DOHH2 (cell line): ENCODE measurements around the gene BLNK.

Experiments
- H3F3A ChIP-seq: fragments of 200-600 bp; sonication (generic), shearing (Covaris generic); 2 replicates; pipeline ENCODE4 v1.6.0; 2016; ENCODE audit warnings: antibody characterized with exemption, mild to moderate bottlenecking; ENCODE audit not compliant: control insufficient read depth, insufficient read depth
- H3K27ac ChIP-seq: fragments of 200-600 bp; sonication (generic); 2 replicates; pipeline ENCODE4 v1.5.1; 2014; ENCODE audit warnings: low read depth, mild to moderate bottlenecking, low read length, moderate library complexity
- H3K27me3 ChIP-seq: fragments of 200-600 bp; sonication (generic); 2 replicates; pipeline ENCODE4 v1.6.1; 2014; ENCODE audit warnings: mild to moderate bottlenecking, low read length, mixed read lengths; ENCODE audit not compliant: control insufficient read depth
- H3K36me3 ChIP-seq: fragments of 200-600 bp; sonication (generic); 2 replicates; pipeline ENCODE4 v1.6.1; 2014; ENCODE audit warnings: mild to moderate bottlenecking, low read length, moderate library complexity, mixed read lengths; ENCODE audit not compliant: control insufficient read depth
- H3K4me1 ChIP-seq: fragments of 200-600 bp; sonication (generic); 2 replicates; pipeline ENCODE4 v1.6.1; 2014; ENCODE audit warnings: mild to moderate bottlenecking, low read length, mixed read lengths; ENCODE audit not compliant: control insufficient read depth
- H3K4me2 ChIP-seq: fragments of 200-600 bp; sonication (generic); 2 replicates; pipeline ENCODE4 v1.6.0; 2014; ENCODE audit warnings: mild to moderate bottlenecking, low read length, moderate library complexity
- H3K4me3 ChIP-seq: fragments of 200-600 bp; sonication (generic); 2 replicates; pipeline ENCODE4 v1.5.1; 2014; ENCODE audit warnings: mild to moderate bottlenecking, low read length, mixed read lengths
- H3K79me2 ChIP-seq: fragments of 200-600 bp; sonication (generic); 2 replicates; pipeline ENCODE4 v1.6.1; 2014; ENCODE audit warnings: mild to moderate bottlenecking, low read length, mixed read lengths; ENCODE audit not compliant: control insufficient read depth
- H3K9me2 ChIP-seq: fragments of 200-600 bp; sonication (generic); replicated peaks from 2 replicates; pipeline ENCODE4 v1.6.1; 2014; ENCODE audit warnings: mild to moderate bottlenecking, low read length, mixed read lengths; ENCODE audit not compliant: control insufficient read depth
- H3K9me3 ChIP-seq: fragments of 200-600 bp; sonication (generic); 2 replicates; pipeline ENCODE4 v1.6.1; 2014; ENCODE audit warnings: antibody characterized with exemption, low read length, mixed read lengths; ENCODE audit not compliant: control insufficient read depth, insufficient read depth
- H4K20me1 ChIP-seq: fragments of 200-600 bp; sonication (generic); 2 replicates; pipeline ENCODE4 v1.6.0; 2014; ENCODE audit warnings: low read depth, mild to moderate bottlenecking, antibody characterized with exemption, low read length, moderate library complexity; ENCODE audit not compliant: control insufficient read depth, insufficient read depth
- CTCF ChIP-seq: fragments of 200-600 bp; sonication (generic); IDR thresholded peaks from one replicate; pipeline ENCODE4 v1.5.1; 2014; ENCODE audit warnings: antibody characterized with exemption, mild to moderate bottlenecking, low read depth, low read length; ENCODE audit not compliant: poor library complexity, severe bottlenecking
- EZH2phosphoT487 ChIP-seq: fragments of 200-600 bp; sonication (generic); IDR thresholded peaks from 2 replicates; pipeline ENCODE4 v1.6.1; 2017; ENCODE audit warnings: borderline replicate concordance, mild to moderate bottlenecking, antibody characterized with exemption, low read length, moderate library complexity, mixed read lengths

The BLNK gene

DNA sequence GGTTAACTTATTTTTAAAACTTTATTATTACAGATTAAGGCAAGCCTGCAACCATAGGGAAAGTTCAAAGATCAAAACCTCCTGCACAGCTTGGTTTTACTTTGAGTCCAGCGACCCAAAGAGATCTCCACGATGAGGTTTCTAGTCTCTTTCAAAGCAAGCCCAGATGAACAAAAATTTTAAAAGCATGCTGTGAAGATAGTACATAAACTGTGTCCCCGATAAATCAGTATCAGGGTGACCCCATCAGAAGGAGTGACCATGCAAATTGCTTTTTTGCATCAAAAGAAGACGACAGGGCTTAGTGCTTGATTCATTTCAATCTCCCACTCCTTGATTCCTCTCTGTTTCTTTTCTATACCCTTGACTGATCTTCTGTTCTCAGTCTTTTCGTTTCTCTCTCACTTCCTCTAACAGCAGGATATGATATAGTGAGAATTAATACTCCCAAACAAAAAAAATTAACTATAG is 16.8 kb upstream of the BLNK start:
- peak overlapping the region; percentile 97 for H3K27ac ChIP-seq

DNA sequence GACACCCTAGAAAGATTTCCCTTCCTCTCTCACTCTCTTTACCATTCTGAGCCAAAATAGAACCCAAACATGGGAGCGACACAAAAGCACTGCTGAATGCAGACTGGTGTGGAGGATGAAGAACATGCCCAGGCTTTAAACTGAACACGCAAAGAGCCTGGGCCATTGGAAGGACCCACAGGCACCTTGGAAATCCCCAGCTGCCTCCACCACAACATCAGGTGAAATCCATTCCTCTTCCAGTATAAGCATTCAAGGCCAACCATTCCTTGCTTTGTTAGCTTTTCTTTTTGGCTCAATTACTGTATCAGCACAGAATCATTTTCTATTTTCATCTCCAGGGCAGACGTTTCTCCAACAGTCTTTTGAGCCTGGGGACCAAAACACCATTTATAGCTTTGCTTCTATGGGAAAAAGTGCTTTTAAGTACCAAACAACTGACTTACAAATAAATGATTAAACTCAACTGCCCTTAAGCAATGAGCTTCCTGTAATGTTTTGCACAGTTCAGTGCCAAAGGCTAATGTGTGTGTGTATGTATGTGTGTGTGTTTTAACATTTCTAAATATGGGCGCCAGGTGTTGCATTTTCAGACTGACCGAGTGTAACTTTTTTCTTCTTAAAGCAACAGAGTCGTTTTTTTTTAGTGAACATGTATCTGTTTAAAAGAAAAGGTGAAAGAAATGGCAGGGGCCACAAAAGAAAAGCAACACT is 16.2 kb upstream of the BLNK start:
- Histone ChIP-seq H3K4me2 (peak overlapping the region; percentile 76), H3K36me3 (peaks cover 5% of the 10 kb centered on the region; the same call in 1 of the 2 replicates), H3K4me1 (peaks cover 90% of the 10 kb centered on the region), H3K9me3 (no peaks in the 10 kb centered on the region), H3F3A (peaks cover 47% of the 10 kb centered on the region), H3K27me3 (no peaks in the 10 kb centered on the region), H3K79me2 (peaks cover 19% of the 10 kb centered on the region), H3K27ac (peak overlapping the region; percentile 97), H3K9me2 (no peaks in the 10 kb centered on the region), H3K4me3 (peak overlapping the region; percentile 66), H4K20me1 (no peaks in the 10 kb centered on the region)
- TF ChIP-seq CTCF, result no peak
- no peak for TF ChIP-seq EZH2phosphoT487

More for the DNA sequence above, 16.8 kb upstream of the BLNK start:
- Histone ChIP-seq H3K79me2 (peaks cover 19% of the 10 kb centered on the region), H3K36me3 (peaks cover 5% of the 10 kb centered on the region; the same call in 1 of the 2 replicates), H3K4me3 (peak overlapping the region; percentile 66), H3K4me1 (peaks cover 92% of the 10 kb centered on the region), H3K27me3 (no peaks in the 10 kb centered on the region), H3F3A (peaks cover 53% of the 10 kb centered on the region), H3K9me2 (no peaks in the 10 kb centered on the region), H4K20me1 (no peaks in the 10 kb centered on the region), H3K9me3 (no peaks in the 10 kb centered on the region), H3K4me2 (peak overlapping the region; percentile 76)
- TF ChIP-seq EZH2phosphoT487, result no peak
- no peak for TF ChIP-seq CTCF

DNA sequence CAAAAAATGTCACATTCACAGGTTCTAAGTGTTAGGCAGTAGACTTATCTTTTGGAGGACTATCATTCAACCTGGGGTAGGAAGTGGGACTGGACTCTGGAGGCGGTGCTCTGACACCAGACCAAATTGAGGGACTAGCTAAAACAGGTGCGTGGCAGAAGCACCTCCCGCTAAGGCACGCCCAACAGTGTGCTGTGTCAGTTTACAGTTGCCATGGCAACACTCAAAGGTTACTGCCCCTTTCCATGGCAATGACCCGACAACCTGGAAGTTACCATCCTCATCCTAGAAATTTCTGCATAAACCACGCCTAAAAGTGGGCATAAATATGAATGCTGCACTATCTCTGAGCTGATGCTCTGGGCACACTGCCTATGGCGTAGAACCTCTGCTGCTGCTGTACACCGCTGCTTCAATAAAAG is 14.0 kb upstream of the BLNK start:
- Histone ChIP-seq H3K36me3 (peaks cover 5% of the 10 kb centered on the region; the same call in 1 of the 2 replicates), H3K9me2 (no peaks in the 10 kb centered on the region), H3K27ac (peak overlapping the region; percentile 97), H3K4me3 (peak overlapping the region; percentile 50), H4K20me1 (no peaks in the 10 kb centered on the region), H3K9me3 (no peaks in the 10 kb centered on the region), H3F3A (peaks cover 37% of the 10 kb centered on the region), H3K4me1 (peaks cover 87% of the 10 kb centered on the region), H3K27me3 (no peaks in the 10 kb centered on the region), H3K79me2 (peaks cover 15% of the 10 kb centered on the region), H3K4me2 (peak overlapping the region; percentile 53)
- TF ChIP-seq EZH2phosphoT487 (no peak), CTCF (no peak)
